ELR (cell line): ENCODE measurements around the gene CCDC190.
"Not testable (repeated sequence)": the region's sequence is repeated elsewhere in the genome, so short reads cannot be mapped to it uniquely, and the experiment has no call there.

Source experiments
- DNase-seq: peaks from one replicate; pipeline ENCODE4 v3.0.0-alpha.2; 2015; ENCODE audit warnings: low read depth

CCDC190 gene

GRCh38 chr1:162877412-162877811 is 16.4 kb upstream of the CCDC190 start:
- no peak for DNase-seq

GRCh38 chr1:162876751-162877150 is 15.8 kb upstream of the CCDC190 start:
- DNase-seq, result no peak

DNA sequence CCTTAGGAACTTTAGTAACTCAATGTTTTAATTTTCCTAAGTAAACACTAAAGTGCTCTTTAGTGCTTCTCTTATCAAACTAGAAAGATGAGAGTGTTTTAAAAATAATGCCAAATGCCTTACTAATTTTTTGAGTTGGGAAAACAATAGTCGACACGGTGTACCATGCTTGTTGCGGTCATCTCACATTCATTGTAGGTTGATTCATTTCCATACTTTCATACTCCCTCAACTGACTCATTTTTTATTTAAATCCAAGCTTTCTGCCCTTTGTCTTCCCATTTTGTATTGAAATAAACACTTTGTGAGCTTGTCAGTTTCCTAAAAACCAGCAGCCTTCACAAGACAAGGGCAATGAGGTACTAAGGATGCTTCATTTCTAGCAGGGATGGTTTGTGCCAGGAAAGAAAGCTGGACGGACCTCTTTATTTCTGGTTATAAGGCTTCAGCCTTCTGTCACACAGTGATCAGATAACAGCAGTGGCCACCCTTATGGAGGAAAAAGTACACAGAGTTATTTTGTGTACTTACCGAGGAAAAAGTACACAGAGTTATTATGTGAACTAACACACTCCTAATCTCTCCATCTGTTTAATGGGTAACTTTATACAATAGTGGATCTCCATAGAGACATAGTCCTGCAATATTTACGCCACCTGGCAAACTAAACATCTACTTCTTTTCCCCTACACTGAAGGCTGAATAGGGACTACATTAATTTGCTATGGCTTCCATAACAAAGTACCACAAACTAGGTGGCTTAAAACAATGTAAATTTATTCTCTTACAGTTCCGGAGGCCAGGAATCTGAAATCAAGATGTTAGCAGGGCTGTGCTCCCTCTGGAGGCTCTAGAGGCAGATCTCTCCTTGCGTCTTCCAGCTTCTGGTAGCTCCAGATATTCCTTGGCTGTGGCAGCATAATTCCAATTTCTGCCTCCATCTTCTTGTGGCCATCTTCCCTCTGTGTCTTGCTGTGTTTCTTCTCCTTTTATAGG is 13.0 kb upstream of the CCDC190 start:
- DNase-seq, result peak; percentile 93

GRCh38 chr1:162872981-162873380 is 12.0 kb upstream of the CCDC190 start:
- DNase-seq, result no peak

- DNase-seq, result not testable (repeated sequence)
These were observed 10.4 kb upstream of the CCDC190 start for GRCh38 chr1:162871417-162871816.

GRCh38 chr1:162868972-162869371 is 8.0 kb upstream of the CCDC190 start:
- no peak for DNase-seq

DNA sequence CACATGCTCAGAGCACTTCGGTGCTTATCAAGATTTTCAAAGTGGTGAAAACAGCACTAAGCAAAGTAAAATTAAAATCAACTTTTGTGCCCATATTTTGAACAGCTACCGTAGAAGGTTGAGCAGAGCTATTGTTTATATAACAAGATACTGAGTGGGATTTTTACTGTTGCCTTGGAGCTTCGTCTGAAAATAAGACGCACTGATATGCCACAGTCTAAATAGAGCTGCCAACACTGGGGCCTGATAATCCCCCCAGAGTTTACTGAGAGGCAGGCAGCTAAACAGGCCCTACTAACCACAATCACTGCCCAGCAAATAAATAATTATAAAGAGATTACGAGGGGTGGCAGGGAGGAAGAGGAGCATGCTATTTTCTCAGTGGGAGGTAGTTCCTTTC is 650 bp upstream of the CCDC190 start:
- no peak for DNase-seq

DNA sequence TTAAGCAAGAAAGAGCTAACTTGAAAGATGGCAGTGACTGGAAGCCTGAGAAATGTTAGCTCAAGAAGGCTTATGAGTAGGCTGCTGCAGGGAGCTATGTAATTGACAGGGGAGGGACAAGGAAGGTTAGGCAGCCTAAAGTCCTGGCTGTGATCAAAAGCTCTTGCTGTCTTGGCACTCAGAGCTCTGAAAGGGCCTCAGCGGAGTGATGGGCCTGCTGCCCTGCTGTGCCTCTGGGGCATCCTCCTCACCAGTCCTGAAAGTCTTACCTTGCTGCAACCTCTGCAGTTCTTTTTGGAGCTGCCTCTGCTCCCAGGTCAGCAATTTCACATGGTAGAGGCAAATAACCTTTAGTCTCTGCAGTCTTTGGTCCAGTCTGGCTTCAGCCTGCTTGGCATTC is 1.8 kb downstream of the CCDC190 start:
- no peak for DNase-seq

- peak; percentile 87 for DNase-seq
These were observed 3.1 kb downstream of the CCDC190 start for GRCh38 chr1:162857850-162858249.

DNA sequence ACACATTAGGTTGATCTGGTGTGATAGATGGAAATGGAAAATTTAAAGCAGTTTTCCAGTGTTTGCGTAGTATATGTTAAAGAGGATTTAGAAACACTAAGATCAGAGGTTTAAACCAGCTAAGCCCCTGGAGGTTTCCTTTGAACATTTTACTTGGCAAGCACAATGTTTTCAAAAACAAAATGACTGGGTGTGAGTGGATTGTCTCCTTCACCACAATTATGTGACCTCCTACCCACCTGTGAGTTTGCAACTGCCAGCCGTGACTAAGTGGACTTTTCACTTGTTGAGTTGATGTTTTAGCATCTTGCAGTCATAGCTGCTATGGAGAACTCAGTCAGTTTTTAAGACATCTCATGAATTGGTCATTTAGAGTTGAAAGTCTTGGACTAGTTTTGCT is 4.7 kb downstream of the CCDC190 start:
- DNase-seq, result peak; percentile 99

DNA sequence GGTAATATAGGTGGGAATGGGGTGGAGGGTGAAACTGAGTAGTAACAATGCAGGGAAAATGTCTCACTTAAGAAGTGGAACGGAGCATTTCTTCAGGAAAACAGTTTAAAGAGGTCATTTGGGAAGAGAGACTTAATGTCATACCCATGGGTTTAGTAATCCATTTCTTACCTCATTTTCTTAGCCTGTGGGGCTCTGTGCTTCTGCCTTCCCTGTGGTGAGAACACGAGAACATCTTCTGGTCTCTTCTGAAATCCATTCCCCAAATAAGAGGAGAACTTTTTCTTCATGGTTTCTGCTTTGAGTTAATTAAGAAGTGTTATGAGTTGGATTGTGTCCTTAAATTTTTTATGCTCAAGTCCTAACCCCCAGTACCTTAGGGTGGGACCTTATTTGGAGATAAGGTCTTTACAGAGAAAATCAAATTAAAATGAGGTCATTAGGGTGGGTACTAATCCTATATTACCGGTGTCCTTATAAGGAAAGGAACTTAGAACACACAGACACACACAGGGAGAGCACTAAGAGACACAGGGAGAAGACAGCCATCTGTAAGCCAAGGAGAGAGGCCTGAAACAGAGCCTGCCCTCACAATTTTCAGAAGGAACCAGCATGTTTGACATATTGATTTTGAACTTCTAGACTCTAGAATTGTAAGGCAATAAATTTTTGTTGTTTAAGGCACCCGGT is 5.4 kb downstream of the CCDC190 start:
- DNase-seq, result peak; percentile 77

- DNase-seq, result peak; percentile 92
These were observed 6.6 kb downstream of the CCDC190 start for GRCh38 chr1:162854245-162854882.

DNA sequence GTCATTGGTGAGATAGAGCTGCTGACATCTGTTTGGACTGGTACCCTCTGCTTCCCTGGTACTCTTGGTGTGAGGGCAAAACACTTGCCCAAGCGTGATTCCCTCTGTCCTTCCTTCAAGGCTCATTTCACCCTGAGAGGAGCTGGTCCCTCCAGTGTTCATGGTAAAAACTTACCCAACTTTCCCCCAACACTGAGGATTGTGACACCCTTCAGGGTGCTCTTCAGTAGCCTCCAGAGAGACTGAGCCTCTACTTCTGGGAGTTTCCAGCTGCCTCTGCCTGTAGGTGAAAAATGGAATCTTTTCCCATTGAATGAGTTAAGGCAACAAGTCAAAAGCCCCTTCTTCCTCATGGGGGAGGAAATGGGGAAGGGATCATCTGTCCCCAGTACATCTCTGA is 9.6 kb downstream of the CCDC190 start:
- no peak for DNase-seq

- no peak for DNase-seq
These were observed 11.3 kb downstream of the CCDC190 start for GRCh38 chr1:162849711-162850110.

- DNase-seq, result peak; percentile 83
These were observed 13.0 kb downstream of the CCDC190 start for GRCh38 chr1:162847839-162848453.

DNA sequence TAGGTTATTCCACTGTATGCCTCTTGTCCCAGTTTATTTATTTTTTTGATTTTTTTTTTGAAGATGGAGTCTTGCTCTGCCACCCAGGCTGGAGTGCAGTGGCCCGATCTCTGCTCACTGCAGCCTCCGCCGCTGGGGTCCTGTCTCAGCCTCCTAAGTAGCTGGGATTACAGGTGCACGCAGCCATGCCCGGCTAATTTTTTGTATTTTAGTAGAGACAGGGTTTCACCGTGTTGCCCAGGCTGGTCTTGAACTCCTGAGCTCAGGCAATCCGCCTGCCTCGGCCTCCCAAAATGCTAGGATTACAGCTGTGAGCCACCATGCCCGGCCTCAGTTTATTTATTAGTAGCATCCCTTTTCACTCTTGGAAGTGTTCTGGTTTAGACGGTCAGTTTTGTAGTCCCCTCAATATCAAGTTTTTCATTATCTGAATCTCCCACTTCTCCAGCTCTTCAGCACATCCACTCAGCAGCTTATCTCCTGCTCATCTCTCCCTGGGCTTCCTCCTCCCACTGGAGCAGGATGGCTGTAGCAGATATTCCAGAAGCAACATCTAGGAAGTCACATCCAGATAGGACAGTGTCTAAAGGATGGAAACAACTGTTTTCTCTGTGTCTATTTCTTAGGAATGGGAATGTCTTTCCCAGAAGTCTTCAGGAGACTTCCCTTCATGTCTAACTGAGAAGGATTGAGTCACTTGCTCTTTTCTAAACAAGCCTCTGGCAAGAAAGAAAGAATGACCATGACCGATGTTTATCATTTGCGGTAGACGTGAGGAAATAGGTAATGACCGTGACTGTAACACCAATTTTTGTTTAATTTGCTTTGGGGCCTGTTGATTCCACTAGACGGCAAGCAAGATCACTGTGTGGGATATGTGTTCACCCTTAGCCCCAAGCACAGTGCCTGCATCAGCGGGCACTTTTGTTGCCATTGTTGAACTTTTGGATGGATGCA is 14.4 kb downstream of the CCDC190 start:
- DNase-seq, result peak; percentile 96

- no peak for DNase-seq
These were observed 16.8 kb downstream of the CCDC190 start for GRCh38 chr1:162844153-162844552.

DNA sequence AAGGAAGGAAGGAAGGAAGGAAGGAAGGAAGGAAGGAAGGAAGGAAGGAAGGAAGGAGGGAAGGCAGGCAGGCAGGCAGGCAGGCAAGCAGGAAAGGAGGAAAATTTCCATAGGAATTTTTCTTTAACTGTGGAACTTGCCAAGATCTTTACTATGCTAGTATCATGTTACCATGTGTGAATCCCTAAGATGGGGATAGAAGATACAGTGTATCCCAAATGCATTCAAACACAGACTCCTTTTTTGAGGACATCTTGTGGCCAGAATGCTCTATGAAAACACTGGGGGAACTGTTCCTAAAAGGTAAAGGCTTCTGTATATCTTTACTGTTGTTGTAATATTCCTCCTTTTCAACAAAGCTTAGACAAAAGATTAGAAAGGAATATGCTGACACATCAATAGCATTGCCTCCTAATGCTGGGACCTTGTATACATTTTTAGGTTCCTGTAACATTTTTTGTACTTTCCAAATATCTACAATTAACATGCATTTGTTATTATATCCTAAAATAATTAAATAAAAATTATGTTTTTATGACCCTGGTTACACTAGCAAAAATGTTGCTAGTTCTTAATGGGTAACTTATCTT is 20.6 kb downstream of the CCDC190 start:
- no peak for DNase-seq

GRCh38 chr1:162838863-162839262 is 22.1 kb downstream of the CCDC190 start:
- no peak for DNase-seq

GRCh38 chr1:162835157-162835899 is 25.6 kb downstream of the CCDC190 start:
- no peak for DNase-seq
